GM12872 (cell line): ENCODE results near the gene TM6SF1.

Source experiments
- TF ChIP-seq, protein P1 (sequence below): IDR thresholded peaks from 3 replicates; pipeline ENCODE4 v1.5.1; 2011; ENCODE audit warnings: low read depth, mild to moderate bottlenecking, low read length, moderate library complexity; ENCODE audit not compliant: insufficient read depth

Gene TM6SF1

DNA sequence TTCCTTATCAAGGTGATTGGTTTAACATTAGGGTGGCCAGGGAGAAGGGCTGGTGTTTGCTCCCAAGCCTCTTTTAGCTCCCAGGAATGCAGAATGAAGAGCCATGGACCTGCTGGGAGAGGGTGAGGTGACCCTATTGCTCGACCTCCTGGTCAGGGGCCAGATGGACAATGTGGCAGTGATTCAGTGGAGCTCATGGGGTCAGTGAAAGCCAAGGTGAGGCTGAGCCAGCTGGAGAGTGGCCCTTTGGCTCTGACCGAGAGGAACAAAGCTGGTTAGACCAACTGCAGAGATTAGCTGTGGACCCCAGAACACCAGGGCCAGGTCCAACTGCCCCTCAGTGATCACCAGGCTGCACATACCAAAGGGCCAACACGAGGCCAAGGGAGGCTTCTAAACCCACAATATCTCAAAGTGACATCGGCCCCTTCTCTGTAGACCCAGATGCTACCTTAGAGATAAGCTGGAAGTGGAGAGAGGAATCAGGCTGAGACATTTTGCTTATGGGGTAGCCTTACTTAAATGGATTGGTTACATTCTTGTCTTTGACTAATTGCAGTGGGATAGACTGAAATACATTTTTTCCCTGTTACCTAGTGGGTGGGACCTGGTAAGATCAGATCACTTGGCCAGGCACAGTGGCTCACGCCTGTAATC, 24.6 kb upstream of the TM6SF1 start:
- TF ChIP-seq, protein P1, sequence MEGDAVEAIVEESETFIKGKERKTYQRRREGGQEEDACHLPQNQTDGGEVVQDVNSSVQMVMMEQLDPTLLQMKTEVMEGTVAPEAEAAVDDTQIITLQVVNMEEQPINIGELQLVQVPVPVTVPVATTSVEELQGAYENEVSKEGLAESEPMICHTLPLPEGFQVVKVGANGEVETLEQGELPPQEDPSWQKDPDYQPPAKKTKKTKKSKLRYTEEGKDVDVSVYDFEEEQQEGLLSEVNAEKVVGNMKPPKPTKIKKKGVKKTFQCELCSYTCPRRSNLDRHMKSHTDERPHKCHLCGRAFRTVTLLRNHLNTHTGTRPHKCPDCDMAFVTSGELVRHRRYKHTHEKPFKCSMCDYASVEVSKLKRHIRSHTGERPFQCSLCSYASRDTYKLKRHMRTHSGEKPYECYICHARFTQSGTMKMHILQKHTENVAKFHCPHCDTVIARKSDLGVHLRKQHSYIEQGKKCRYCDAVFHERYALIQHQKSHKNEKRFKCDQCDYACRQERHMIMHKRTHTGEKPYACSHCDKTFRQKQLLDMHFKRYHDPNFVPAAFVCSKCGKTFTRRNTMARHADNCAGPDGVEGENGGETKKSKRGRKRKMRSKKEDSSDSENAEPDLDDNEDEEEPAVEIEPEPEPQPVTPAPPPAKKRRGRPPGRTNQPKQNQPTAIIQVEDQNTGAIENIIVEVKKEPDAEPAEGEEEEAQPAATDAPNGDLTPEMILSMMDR = no peak

DNA sequence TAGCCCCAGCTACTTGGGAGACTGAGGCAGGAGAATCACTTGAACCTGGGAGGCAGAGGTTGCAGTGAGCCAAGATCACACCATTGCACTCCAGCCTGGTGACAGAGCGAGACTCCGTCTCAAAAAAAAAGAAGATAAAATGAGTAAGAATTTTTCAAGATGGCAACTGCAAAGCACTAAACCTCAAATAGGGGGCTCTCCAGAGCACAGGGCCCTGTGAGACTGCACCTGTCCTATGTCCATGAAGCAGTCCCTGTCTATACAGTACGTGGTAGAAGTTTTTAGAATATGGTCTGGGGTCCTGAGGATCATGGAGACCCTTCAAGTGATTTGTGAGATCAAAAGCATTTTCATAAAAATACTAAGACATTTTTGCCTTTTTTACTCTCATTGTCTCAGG, 22.0 kb upstream of the TM6SF1 start:
- TF ChIP-seq, protein P1 = peak; percentile 17; the same call in 1 of the 3 replicates

DNA sequence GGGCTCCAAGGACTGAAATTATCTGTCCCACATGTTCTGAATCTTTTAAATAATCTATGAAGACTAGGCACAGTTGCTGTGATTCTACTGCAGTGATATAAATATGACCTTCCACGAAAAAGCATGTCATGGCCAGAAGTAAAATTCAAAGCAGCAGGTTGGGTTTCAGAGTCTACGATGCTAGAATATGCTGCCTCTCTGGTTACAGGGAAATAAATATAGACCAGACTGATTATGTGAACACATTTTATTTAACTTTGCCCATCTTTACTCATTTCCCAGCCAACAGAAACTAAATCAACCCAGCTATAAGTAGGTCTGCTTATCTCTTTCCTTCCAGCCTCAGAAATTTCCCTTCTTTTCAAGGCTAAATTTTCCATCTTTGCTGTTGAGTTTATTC, 19.9 kb upstream of the TM6SF1 start:
- TF ChIP-seq, protein P1 = no peak

DNA sequence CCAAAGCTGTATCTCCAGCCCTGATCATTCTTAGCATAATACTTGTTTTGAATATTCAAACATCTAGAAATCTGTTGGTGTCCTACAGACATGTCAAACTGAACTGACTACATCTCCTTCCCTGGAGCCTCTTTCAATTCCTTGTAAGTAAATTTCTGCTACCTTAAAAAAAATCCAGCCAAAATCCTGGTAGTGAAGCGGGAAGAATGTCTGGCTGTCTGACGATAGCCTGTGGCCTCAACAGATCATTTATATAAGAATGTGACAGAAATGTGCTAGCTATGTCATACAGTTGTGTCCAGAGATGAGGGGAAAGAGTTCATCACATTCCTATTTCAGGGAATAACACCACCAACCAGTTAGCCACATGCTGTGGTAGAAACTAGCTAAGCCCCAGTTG, 18.6 kb upstream of the TM6SF1 start:
- TF ChIP-seq, protein P1 = no peak

DNA sequence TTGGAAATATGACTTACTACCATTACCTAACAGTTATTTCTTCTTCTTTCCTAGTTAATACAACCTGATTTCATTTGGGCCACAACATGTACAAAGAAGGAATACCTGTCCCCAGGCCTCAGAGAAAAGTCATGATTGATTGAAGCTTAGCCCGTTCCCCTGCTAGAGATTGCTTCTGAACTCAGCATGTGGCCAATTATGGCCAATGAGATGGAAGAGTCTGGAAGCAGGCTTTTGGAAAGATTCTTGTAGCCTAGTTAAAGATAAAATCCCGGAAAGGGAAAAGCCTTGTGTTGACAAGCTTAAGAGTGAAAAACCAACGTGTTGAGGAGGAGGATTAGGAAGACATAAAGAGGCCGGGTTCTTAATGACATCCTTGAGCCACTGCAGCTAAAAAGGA, 17.0 kb upstream of the TM6SF1 start:
- TF ChIP-seq, protein P1 = no peak

DNA sequence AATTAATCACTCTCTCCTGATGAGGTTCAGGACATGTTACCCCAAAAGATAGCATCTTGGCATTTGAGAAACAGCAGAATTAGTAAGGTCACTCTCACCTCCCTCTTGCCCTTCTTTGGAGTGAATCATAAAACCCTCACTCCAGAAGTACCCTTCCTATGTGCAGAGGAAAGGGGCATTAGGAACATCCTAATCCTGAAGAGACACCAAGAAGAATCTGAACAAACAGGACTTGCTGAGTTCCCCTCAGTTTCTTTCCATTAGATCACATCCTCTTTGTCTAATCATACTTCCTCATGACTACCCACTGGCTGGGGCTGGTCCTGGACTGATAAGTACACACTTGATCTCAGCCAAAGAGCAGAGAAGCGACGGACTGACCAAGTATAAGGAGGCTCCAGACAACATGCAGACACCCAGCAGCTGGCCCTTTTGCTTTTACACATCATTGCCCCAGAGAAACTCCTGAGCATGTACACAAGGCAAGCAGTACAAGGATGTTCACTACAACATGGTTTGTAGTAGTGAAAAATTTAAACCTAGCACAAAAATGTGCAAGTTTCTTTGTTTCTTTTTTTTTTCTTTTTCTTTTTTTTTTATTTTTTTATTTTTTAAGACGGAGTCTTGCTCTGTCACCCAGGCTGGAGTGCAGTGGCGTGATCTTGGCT, 15.0 kb upstream of the TM6SF1 start:
- TF ChIP-seq, protein P1 = no peak

DNA sequence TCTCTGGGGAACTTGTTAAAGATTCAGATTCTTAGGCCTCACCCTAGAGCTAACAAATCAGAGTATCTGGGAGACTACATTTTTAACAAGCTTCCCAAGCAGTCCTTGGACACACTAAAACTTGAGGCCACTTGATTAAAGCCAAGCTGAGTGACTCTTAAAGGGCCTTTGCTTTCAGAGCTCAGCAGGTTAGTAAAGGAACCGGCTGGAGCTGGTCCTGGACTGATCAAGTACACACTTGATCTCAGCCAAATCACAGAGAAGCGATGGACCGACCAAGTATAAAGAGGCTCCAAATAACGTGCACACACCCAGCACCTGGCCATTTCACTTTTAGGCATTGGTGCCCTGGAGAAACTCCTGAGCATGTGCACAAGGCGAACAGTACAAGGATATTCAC, 12.9 kb upstream of the TM6SF1 start:
- TF ChIP-seq, protein P1 = no peak
